Lung microvascular endothelial cell (primary cell): Measurements from ENCODE around the gene KIF6. TPM values are rescaled to one million over a fixed set of nuclear protein-coding genes. Genes with fewer than 3 reads are reported as not detected.

Experiments
- DNase-seq, 2 donors: peaks; one replicate each; pipeline versions ENCODE4 v3.0.0 to v3.0.0-alpha.2; 2010; ENCODE audit warnings: low read depth in 2 of 2
- total RNA-seq: library from RNA; depleted of rRNA; stranded (reverse); fragments of >200 nt; gene quantifications from 2 replicates; pipeline ENCODE4 v1.2.1, GENCODE V29; 2014

KIF6 gene
- total RNA-seq, 1 donor from 2014 or later, result 0.40 TPM

DNA sequence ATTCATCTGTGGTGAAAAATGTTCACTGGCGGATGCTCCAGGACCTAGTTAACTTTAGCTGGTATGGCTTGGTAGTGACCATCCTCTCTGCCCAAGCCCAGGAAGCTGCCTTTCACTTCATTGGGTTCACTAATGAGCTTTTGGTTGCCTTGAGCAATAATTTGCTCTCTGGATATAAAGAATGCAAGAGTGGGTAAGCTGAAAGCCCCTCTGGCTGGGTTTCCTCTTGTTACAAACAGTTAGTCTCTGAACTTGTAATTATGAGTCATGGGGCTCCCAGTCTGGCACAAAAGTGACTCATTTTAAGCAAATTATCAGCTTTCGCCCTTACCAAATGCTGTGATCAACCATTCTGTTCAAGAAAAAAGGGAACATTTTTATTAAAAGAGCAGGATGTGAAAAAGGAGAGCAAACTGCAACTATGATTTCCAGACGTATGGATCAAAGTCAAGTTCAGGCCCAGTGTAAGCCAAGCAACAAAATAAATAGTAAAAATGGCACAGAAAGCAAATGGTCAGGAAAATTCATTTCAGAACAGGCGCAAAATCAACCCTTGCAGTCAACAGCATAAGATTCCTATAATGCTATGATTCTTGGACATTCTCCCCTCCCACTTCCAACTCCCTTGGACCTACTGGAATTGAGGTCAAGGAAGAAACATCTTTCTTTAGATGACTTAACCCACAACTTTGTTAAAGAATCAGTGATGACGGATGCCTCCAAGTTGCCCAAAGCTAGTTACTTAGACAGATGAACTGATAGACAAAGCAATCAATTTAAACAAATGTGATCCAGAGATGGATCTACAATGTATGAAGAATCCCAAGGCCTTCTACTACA, 272.7 kb downstream of the KIF6 start:
- peak in 1 of 2 donors; percentile 53 for DNase-seq

DNA sequence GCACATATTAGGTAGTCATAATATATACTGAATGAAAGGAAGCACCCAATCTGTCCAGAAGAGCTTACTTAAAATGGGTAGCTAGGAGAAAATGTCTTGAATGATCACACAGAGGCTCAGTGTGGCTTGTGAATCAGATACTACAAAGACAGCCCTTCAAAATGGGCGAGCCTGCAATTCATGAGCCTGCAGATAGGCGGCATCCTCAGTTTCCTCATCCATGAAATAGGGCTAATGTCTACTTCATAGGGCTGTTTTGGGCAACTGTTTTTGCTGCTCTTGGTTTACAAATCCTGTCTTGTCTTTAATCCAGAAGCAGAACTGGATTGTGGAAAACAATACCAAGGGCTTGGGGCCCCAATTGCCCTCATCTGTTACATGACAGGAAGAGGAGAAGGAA, 273.4 kb downstream of the KIF6 start:
- DNase-seq, result no peak

DNA sequence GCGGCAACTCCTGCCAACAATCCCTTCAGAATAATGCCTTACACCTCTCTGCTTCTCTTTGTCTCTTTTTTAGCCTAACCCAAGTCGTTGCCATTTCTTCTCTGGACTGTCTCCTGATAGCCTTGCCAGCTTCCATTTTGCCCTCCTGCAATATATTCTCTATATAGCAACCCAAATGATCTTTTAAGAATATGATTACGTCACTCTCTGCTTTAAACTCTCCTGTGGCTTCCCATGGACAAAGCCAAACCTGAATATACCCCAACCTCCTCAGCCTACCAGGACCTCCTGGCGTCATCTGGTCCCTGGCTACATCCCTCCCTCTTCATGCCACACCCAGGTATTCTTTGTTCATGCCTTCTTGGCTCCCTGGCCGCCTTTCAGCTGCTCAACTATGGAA, 276.2 kb downstream of the KIF6 start:
- DNase-seq, result no peak

DNA sequence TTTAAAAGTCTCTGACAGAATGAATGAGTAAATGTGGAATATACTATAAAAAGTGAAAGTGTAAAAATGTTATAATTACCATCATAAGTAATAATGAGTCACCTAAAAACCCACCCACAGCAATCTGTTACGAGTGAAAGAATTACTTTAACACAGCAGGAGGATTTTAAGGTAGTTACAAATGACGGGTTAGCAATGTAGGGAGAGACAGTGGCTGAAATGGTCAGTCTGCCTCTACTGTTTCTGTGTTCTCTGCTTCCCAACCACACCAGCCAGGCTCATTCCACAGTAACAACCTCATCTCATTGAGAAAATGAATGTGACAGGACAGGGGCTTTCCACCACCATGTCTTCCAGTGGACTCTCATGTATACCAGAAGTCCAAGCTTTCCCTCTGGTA, 278.3 kb downstream of the KIF6 start:
- no peak for DNase-seq

DNA sequence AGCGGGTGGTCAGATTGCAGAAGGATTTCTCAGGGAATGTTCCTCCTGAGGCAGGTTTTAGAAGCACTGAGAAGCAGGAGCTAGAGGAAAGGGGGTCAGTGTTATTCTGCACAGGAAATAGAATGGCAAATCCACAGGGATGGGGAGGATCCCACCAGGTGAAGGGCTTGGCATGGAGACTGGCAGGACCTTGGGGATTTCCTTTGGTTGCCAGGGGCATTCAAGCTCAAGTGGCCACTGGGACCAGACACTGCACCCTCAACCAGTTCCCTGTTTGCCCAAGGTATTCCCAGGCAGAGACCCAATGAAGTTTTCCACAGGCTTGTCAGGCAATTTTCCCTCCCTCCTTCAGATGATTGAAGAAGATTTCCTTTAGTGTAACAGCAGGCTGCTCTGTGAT, 279.5 kb downstream of the KIF6 start:
- DNase-seq, result no peak

DNA sequence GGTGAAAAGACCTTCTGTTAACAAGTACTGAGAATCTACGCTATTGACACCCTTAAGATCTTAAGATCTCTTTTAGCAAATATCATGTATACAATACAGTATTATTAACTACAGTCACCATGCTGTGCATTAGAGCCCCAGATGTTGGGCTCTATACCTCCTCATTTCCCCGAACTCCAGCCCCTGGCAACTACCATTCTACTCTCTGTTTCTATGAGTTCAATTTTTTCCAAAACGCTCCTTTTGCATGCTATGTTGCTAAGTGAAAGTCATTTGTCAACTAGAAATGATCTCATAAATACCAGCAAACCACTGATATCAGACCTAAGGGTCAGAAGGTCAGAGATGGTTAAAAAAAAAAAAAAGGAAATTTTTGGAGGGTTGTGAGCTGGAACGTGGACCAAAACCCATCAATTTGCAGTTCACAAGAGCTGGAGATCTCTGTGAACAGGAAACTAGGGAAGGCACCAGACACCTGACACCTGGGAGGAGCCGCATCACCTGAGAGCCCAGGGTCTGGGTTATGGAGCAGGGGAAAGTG, 280.7 kb downstream of the KIF6 start:
- no peak for DNase-seq

DNA sequence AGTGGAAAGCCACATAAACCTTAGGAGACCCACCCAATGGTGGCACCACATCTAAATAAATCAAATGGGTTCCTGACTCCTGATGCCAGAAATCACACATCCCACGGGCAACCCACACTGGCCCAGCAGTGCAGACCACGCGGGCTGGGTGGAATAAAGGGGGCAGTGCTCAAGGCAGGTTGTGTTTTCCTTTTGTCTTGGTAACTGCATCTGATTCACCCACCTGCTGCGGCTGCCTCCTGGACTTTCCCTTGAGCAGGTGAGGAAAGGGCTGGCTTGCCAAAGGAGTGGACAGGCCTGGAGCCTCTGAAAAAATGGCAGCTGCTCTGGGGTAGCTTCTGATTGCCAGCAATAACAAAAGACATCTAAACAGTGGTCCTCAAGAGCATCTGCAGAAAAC, 283.2 kb downstream of the KIF6 start:
- no peak for DNase-seq

DNA sequence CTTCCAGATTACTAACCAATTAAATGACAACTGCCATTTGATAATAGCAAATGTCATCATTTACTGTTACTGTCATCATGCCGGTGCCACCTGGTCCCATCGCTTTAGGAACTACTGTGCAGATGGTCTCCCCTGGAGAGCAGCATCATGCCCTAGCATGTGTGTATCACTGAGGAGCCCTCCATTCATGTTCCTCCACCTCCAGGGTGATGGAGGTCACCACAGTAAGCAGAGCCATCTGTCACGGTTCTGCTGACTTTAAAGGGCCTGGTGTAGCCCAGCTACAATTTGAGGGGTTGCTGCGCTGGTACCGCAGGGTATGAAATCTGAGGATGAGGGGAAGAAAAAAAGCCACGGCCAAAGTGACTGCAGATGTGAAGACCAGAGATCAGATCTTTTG, 283.9 kb downstream of the KIF6 start:
- no peak for DNase-seq

DNA sequence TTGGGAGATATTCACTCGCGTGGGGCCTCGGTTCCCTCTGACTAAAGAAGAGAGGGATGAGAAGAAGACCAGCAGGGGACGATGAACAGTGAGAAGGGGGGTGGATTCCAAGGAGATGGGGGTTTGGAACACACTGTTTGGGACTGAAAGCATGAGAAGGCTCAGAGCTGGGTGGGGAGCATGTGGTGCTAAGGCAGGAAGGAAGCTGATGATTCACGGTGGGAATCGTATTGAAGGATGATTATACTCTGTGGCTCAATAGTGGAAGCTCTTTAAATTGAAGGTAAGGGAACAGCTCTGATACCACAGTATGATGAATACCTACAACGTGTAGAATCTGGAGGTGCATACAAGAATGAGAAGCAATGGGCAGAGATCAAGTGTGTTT, 285.2 kb downstream of the KIF6 start:
- peak; percentile 62 to 90 for DNase-seq

DNA sequence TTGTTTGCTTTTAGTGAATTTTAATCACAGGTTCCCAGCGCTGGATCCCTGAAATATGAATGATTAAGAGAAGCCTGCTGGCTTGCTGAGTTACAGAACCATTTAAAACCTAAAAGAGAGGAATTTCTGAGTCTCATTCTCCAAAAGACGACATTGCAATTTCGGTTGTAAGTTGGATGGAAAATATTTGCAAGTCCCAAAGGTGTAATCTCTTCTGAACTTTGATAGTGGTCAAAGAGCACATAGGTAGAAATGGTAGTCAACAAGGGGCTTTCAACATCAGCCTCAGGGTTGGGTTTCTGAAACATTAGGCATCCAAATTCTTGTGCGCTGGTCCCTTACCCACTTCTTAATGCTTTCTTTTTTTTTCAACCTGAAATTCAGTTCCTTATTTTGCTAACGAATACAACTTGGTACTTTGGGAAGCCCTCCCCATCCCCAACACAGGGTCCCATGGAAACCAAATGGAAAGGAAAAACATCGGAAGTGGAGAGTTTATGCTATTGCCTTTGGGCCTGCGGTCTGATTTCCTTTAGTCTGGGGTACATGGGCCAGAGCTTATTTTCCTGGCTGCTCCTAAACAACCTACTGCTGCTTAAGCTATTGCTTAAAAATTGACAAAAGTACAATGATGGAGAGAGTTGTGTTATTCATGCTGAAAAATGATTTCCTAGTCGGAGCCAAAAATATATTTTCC, 285.7 kb downstream of the KIF6 start:
- peak; percentile 50 to 90 for DNase-seq

DNA sequence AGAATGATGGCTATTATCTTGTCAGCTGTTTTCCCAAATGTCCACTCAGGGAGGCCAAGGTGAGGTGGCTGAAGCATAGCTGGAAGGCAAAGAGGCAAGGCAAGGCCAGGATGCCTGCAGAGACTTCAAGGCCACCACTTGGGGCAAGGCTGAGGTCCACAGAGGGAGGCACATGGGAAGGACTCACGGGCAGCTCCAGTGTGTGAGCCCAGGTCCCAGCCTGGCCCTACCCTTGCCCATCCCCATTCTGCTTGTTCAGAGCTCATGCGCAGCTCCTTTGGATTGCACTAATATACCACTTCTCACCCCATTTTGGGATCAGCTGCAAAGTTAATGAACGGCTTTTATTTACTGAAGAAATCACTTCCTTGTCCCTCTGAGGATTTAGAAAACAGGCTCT, 291.6 kb downstream of the KIF6 start:
- no peak for DNase-seq

DNA sequence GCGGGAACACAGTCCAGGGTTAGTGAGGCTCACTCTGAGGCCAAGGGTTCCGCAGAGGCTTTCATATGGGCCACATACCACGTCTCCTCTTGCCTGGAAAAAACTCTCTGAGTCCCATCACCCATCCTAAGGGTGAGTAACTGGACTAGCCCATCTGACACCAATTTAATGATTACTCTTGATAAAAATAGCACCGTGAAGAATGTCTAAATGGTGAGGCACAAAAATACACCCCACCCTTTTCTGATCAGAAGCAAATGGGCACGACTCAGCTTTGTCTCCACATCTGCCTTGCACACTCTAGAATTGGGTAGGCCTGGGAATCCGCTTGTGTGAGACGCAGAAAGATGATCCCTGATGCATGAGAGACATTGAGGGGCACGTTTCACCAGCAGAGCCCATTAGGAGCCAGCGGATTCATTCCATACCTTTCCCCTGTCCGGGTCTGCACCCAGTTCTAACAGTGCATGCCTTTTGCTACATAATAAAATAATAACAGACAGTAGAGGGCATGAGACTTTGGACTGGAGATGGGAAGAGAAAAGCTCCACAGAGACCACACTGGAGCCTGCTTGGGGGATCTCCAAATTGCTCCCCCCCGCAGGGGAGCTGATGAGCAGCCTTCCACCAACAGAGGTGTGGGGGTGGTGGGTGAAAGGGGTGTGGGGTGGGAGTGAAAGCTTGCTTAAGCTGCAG, 292.7 kb downstream of the KIF6 start:
- DNase-seq, result no peak

DNA sequence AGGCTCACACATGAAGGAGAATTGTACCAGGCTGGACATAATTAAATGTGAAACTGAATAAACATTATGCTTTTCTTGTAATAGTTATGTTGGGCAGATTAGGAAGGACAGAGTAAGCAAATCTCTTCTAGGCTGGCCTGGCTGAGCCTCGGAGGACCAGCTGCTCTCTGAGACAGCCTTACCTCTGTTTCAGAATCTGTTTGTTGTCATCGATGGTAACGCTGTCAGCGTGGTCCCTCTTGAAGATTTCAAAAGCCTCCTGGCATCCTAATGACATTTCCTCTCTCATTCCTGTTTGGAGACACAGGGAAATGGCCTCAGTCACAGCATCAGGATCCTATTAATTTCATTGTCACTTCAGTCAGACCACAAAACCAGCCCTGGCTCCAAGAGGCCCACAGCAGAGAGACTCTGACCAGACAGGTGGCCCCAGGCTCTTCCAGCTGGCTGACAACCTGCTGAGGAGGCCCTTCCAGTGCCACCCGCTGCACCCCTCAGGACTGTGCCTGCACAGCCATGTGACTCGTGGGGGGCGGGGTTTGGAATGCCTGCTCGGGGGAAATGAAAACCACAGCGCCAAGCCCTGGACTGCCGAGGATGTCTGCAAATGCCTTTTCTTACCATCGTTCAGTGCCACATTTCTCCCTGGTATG, 294.2 kb downstream of the KIF6 start:
- peak; percentile 31 to 43 for DNase-seq

DNA sequence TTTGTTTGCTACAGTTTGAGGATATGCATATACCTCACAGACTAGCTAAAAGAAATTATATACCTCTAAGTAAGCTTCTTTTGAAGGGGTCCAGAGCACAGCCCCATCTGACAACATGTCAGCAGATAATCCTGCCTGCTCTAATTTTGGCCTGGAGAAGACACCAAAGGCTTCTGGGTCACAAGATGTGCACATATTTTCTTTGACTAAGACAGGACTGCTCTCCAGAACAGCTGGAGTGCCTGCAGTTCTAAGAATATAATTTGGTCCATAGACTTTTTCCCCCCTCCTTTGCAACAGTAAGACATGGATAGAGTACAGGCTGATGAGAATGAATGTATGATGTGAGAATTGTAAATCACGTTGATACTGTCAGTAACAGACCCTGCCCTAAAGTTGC, 294.8 kb downstream of the KIF6 start:
- no peak for DNase-seq

DNA sequence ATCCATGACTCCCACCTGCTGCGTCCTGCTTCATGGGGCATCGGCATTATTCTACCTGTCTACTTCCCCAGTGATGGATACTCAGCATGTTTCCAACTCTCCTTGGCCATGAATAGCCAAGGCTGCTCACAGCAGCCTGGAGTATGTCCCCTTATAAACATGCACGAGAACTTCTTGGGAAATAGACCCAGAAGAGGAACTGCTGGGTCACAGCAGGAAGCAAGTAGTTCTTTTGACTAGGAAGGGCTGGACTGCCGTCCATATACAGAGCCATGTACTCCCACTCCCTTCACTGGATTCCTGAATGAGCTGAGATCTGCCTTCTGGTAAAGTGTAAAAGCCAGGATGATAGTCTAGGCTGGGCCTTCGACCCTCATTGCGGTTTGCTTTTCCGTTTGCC, 296.4 kb downstream of the KIF6 start:
- DNase-seq, result no peak

DNA sequence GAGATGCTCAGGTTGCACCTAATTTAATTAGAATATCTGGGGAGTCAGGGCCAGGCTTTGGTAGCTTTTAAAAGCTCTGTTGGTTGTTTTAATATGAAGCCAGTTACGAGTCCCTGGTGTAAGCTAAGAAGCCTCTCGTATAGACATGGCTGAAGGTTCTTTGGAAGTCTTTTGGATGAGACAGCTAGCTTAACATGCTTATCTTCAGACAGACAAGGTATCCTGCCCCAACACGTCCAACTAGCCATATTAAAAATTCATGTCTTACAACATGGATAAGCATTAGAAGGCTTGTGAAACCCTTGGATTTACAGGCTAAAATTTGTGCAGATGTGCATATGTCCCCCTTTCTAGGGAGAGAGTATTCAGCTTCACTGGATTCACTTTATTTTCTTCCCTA, 297.1 kb downstream of the KIF6 start:
- DNase-seq, result no peak

DNA sequence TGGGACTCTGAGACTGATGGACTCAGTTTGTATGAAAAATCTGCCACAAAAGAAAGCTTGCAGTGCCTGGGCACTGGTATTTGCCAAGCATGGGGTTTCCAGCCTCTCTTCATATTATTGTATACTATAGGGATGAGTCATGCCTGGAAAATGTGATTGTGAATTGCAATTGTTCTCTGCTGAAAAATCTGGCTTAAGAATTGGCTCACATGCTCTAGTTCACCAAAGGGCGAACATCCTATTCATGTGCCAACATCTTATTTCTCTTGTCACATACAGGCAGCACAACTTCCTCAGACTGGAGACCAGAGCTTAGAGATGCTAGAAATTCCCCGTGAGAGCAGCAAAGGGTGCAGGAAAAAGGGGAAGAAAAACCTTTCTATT, 299.1 kb downstream of the KIF6 start:
- DNase-seq, result peak; percentile 90 to 95

DNA sequence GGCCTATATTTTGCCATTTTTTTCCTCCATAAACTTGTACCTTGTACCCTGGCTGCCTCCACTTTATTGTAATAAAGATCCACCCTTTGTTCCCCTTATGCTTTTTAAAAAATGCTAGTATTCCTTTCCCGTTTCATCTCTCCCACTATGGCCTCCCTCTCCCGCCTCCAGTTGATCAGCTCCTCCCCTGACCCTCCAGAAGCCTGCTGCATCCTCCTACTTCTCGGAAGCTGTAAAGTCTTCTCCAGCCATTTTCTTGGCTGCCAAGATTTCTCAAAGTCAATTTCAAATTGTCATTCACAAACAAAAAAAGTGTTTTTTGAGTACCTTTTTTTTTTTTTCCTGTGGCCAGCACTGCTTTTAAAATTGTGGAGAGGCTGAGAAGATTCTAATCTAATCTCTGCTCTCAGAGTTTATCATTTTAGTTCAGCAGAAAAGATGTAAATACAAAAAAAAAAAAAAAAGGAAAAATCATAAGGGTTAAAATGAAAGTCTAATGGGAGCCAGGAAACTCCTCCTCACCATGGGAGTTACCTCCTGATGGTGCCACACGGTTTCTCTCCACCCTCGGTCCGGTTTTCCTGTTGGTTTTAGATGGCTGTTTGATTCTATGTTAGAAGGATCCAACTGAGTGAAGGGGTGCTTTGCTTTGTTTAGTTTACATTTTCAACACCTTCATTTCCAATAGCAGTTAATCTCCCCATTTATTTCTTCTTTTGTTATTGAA, 299.7 kb downstream of the KIF6 start:
- peak; percentile 44 to 74 for DNase-seq

DNA sequence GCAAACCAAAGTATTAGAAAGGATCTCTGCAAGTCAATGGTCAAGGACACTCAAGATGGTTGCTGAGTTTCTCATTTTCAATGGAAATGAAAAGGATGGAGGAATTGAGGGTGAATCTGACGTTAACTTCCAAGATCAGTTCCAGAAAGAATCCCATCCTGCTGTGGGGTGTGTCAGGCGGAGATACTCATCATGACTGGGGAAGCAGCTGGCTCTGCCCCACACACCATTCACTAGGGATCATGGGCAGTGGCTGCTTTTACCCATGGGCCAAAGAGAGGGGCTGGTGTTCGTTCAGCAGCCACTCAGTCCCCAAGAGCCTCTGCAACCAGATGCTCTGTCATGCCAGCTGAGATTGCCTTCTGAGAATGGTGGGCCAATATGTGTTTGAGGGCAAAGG, 300.4 kb downstream of the KIF6 start:
- no peak for DNase-seq

DNA sequence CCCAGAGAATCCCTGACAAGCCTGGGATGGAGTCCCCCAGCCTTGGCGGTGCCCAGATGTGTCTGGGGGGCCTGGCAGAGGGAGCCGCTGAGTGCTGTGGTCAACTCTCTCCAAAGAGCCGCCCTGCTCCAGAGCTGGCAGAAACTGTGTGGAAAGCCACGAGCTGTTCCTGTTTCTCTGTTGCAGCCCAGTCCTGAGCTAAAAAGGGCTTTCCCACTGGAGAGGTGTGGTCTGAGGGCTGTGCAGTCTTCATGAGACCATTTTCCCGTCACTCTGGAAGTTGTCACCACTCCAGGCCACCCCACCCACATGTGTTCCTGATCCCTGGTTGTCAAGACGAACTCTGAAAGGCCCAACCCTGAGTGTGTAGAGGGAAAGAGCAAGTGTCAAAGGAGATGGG, 303.0 kb downstream of the KIF6 start:
- peak in 1 of 2 donors; percentile 64 for DNase-seq
